K562 (cell line): ENCODE measurements around the gene CACNB1. TPM values are rescaled to one million over a fixed set of nuclear protein-coding genes. Genes with fewer than 3 reads are reported as not detected.

Experiments
- ATAC-seq: fragments of 200-7000 bp; cut with Tn5 transposase; 3 replicates; pipeline ENCODE4 v1.9.1; 2020; ENCODE audit warnings: moderate library complexity
- BruUV-seq: library from RNA; stranded (reverse); fragments of 400-500 nt; replicated peaks from 2 replicates; lab custom pipeline; 2021; lab: Mats Ljungman, UMichigan
- CTCF ChIA-PET: fragments of 300-600 bp; formaldehyde crosslinking; extraction: SDS; loops from one replicate; lab custom pipeline; 2021; ENCODE audit warnings: low intra/inter-chr PET ratio; lab: Yijun Ruan, JAX
- POLR2A ChIA-PET: fragments of 300-600, 350-650 bp; sonication (Branson Sonifier 250); formaldehyde crosslinking; extraction: SDS; loops from one replicate; lab custom pipeline; 2021; ENCODE audit warnings: antibody characterized with exemption, inconsistent platforms; lab: Yijun Ruan, JAX
- DNase-seq, 4 experiments: peaks; one replicate each; pipeline versions ENCODE4 v3.0.0 to v3.0.0-alpha.2; 2011 to 2018; ENCODE audit warnings: low spot score in 3 of 4, mixed read lengths in 3 of 4; ENCODE audit errors: extremely low read depth in 1 of 4
- FAIRE-seq: peaks from 2 replicates; lab custom pipeline; 2011; peaks lifted over from hg19 to GRCh38; lab: Jason Lieb, UNC
- H2AFZ ChIP-seq: 2 replicates; pipeline ENCODE4 v1.6.0; 2011; ENCODE audit warnings: low read depth, low read length, control low read depth, inconsistent platforms
- H3K27ac ChIP-seq: fragments of 200-600 bp; 3 replicates; pipeline ENCODE4 v1.8.0; 2011; ENCODE audit warnings: low read depth, mild to moderate bottlenecking, control low read depth, inconsistent platforms, low read length, moderate library complexity, mixed read lengths; ENCODE audit errors: extremely low read depth
- H3K27me3 ChIP-seq, 2 experiments: fragments of 300-600 bp in 1 of 2; 2 replicates in 1 of 2; 3 replicates in 1 of 2; pipeline versions ENCODE4 v1.6.0 to v1.8.0; 2011; ENCODE audit warnings: inconsistent platforms in 2 of 2, low read length in 2 of 2, mild to moderate bottlenecking in 1 of 2, mixed read lengths in 1 of 2, moderate library complexity in 1 of 2; ENCODE audit not compliant: control insufficient read depth in 2 of 2, insufficient read depth in 2 of 2
- H3K36me3 ChIP-seq: fragments of 300-600 bp; 3 replicates; pipeline ENCODE4 v1.8.0; 2011; ENCODE audit warnings: mild to moderate bottlenecking, low read length, inconsistent platforms; ENCODE audit not compliant: control insufficient read depth, insufficient read depth
- H3K4me1 ChIP-seq, 2 experiments: fragments of 200-600 bp in 1 of 2; replicated peaks in 1 of 2; 2 replicates in 1 of 2; 3 replicates in 1 of 2; pipeline versions ENCODE4 v1.5.1 to v1.8.0; 2011; ENCODE audit warnings: inconsistent platforms in 2 of 2, low read length in 2 of 2, mild to moderate bottlenecking in 1 of 2, mixed read lengths in 1 of 2, moderate library complexity in 1 of 2; ENCODE audit not compliant: control insufficient read depth in 2 of 2, insufficient read depth in 2 of 2
- H3K4me2 ChIP-seq: 2 replicates; pipeline ENCODE4 v1.6.1; 2011; ENCODE audit warnings: low read length, control low read depth, inconsistent platforms, mixed read lengths; ENCODE audit not compliant: insufficient read depth
- H3K4me3 ChIP-seq: fragments of 200-600 bp; sonication (generic), shearing (Covaris generic); 2 replicates; pipeline ENCODE4 v1.5.1; 2016; ENCODE audit warnings: control low read depth, inconsistent platforms
- H3K79me2 ChIP-seq: fragments of 200-600 bp; 3 replicates; pipeline ENCODE4 v1.8.0; 2011; ENCODE audit warnings: low read length, inconsistent platforms; ENCODE audit not compliant: control insufficient read depth, insufficient read depth
- H3K9ac ChIP-seq, 2 experiments: 2 replicates each; pipeline versions ENCODE4 v1.6.0 to v1.6.1; 2011; ENCODE audit warnings: low read depth in 2 of 2, low read length in 2 of 2, control low read depth in 1 of 2, inconsistent platforms in 1 of 2, mild to moderate bottlenecking in 1 of 2, mixed read lengths in 1 of 2; ENCODE audit not compliant: insufficient read depth in 1 of 2
- H3K9me1 ChIP-seq: one replicate; pipeline ENCODE4 v1.6.0; 2011; ENCODE audit warnings: inconsistent platforms, mild to moderate bottlenecking, low read length, moderate library complexity; ENCODE audit not compliant: control insufficient read depth, insufficient read depth
- H3K9me3 ChIP-seq: replicated peaks from 2 replicates; pipeline ENCODE4 v1.5.1; 2011; ENCODE audit warnings: low read depth, low read length, inconsistent platforms; ENCODE audit not compliant: control insufficient read depth, insufficient read depth
- H4K20me1 ChIP-seq: replicated peaks from 2 replicates; pipeline ENCODE4 v1.6.1; 2011; ENCODE audit warnings: low read length, inconsistent platforms, mixed read lengths; ENCODE audit not compliant: control insufficient read depth, insufficient read depth
- BRCA1 ChIP-seq, 2 experiments: fragments of 450-650 bp in 1 of 2; sonication (generic) in 1 of 2; formaldehyde crosslinking in 1 of 2; IDR thresholded peaks; 2 replicates each; pipeline versions ENCODE4 v1.5.0 to v1.6.1; 2017 to 2020; ENCODE audit warnings: mild to moderate bottlenecking in 1 of 2, missing genetic modification reagents in 1 of 2
- CXXC5 ChIP-seq: fragments of 250-450 bp; sonication (Bioruptor Pico); IDR thresholded peaks from 2 replicates; pipeline ENCODE4 v1.8.0; 2022; ENCODE audit warnings: inconsistent platforms, mild to moderate bottlenecking, moderate library complexity
- RAD51 ChIP-seq: fragments of 450-650 bp; IDR thresholded peaks from 2 replicates; pipeline ENCODE4 v1.7.1; 2016; ENCODE audit warnings: low read depth, mild to moderate bottlenecking, borderline replicate concordance
- ZBTB40 ChIP-seq, 2 experiments: fragments of 450-650 bp in 1 of 2; sonication (generic) in 1 of 2; formaldehyde crosslinking in 1 of 2; IDR thresholded peaks; 2 replicates each; pipeline versions ENCODE4 v1.7.1 to v1.9.0; 2016 to 2022; ENCODE audit warnings: inconsistent platforms in 1 of 2, mild to moderate bottlenecking in 1 of 2, missing genetic modification reagents in 1 of 2
- ZKSCAN3 ChIP-seq: fragments of 250-450 bp; sonication (Bioruptor Pico); IDR thresholded peaks from 2 replicates; pipeline ENCODE4 v1.4.0; 2020
- ZNF384 ChIP-seq: IDR thresholded peaks from 2 replicates; pipeline ENCODE4 v1.6.1; 2012; ENCODE audit warnings: low read depth, low read length, improper control_type of control experiment
- WGBS: fragments of 100-300 bp; shearing (Covaris generic); methylation state at CpG from one replicate; pipeline ENCODE4 v1.1.6; 2016; ENCODE audit warnings: low coverage, mixed read lengths; ENCODE audit not compliant: insufficient coverage; ENCODE audit errors: missing lambda C conversion rate; 5-methylcytosine and 5-hydroxymethylcytosine counted together
- in situ Hi-C: fragments of 300-500 bp; cut with MboI; formaldehyde crosslinking; loops from 4 replicates; pipeline ENCODE4 v1.15.0; 2018; ENCODE audit warnings: inconsistent platforms, mixed read lengths
- intact Hi-C: fragments of 100-400 bp; cut with micrococcal nuclease; formaldehyde crosslinking; loops from 2 replicates; pipeline ENCODE4 v1.14.2; 2022
- polyA plus RNA-seq, 8 experiments: library from polyadenylated mRNA; depleted of rRNA in 4 of 8; stranded (reverse) in 5 of 8; unstranded in 3 of 8; fragments of >200 nt; fragmentation: Nextera tagmentation in 2 of 8; fragmentation: Illumina TruSeq in 1 of 8; extraction: Ambion mirVana in 2 of 8; extraction: Trizol in 1 of 8; gene quantifications; 2 replicates each; pipeline versions ENCODE4 v1.2.1 to v1.2.3, GENCODE V29; 2011 to 2014; ENCODE audit warnings: inconsistent platforms in 1 of 8, missing spikeins in 1 of 8
- total RNA-seq, 7 experiments: library from RNA; depleted of rRNA in 6 of 7; stranded (reverse); fragments of >200 nt in 6 of 7; fragmentation: Illumina TruSeq in 2 of 7; extraction: Trizol in 2 of 7; gene quantifications; 2 replicates each; pipeline versions ENCODE4 v1.2.1 to v1.2.3, GENCODE V29; 2011 to 2021; ENCODE audit warnings: low replicate concordance in 1 of 7

Gene CACNB1
- total and polyA plus RNA-seq, 9 of the 15 experiments (the other 6 are each of a cell fraction or from before 2014, with no cell fraction given) = 0.08 to 7.4 (median 3.0) TPM

- CTCF ChIA-PET = no interaction called here
- FAIRE-seq = no peak
- no peak overlapping the region for H3K4me3 ChIP-seq
Observed at GRCh38 chr17:39204245-39204644, 6.8 kb upstream of the CACNB1 start.

GRCh38 chr17:39200957-39201510 is 3.6 kb upstream of the CACNB1 start:
- peak overlapping the region; percentile 99 for H3K27ac ChIP-seq
- DNase-seq (peak in 1 of 4 experiments; percentile 32), FAIRE-seq (no peak), ATAC-seq (no peak)
- peaks cover 32 to 34% of the 10 kb centered on the region in 2 experiments; a peak in 4 of 5 replicates for H3K4me1 ChIP-seq
- H4K20me1 ChIP-seq = peaks cover 12% of the 10 kb centered on the region
- CTCF ChIA-PET = no interaction called here
- WGBS = 2% methylated on average over 11 of the region's 11 CpGs
- peak overlapping the region; percentile 98 to 99 for H3K9ac ChIP-seq
- no peaks in the 10 kb centered on the region for H3K9me3 ChIP-seq
- no peaks in the 10 kb centered on the region for H3K27me3 ChIP-seq
- POLR2A ChIA-PET = interaction anchor here (0.6 to 1.5 kb wide), 3 partner anchors 22 to 358 kb away, joined by 3 to 4 read pairs (median 4); no protein-coding TSS in a partner anchor
- H3K9me1 ChIP-seq = no peaks in the 10 kb centered on the region
- no peak overlapping the region for H2AFZ ChIP-seq
- BruUV-seq = no TSS peak
- peak overlapping the region; percentile 73 for H3K4me3 ChIP-seq
- H3K4me2 ChIP-seq = peak overlapping the region; percentile 92
- peaks cover 46% of the 10 kb centered on the region for H3K36me3 ChIP-seq
- in situ Hi-C loops = no loop called here
- intact Hi-C loops = no loop called here
- peaks cover 43% of the 10 kb centered on the region for H3K79me2 ChIP-seq
- TF ChIP-seq ZBTB40 (IDR thresholded peaks at IDR 0.05) (peak; percentile 51), ZBTB40 (CRISPR knock-in tag; IDR thresholded peaks at IDR 0.05) (no peak), ZNF384 (peak; percentile 79; the same call in 1 of the 2 replicates), CXXC5 (CRISPR knock-in tag) (peak; percentile 40), BRCA1 (IDR thresholded peaks at IDR 0.05) (no peak), BRCA1 (CRISPR knock-in tag; IDR thresholded peaks at IDR 0.05) (no peak)

More at GRCh38 chr17:39204245-39204644, 6.8 kb upstream of the CACNB1 start:
- BruUV-seq = no TSS peak
- in situ Hi-C loops (no loop called here), intact Hi-C loops (no loop called here)
- H3K36me3 ChIP-seq = peaks cover 46% of the 10 kb centered on the region
- no peak overlapping the region for H3K9ac ChIP-seq
- ATAC-seq (no peak), DNase-seq (no peak)
- no peaks in the 10 kb centered on the region for H3K9me3 ChIP-seq
- TF ChIP-seq ZKSCAN3 = no peak
- TF ChIP-seq RAD51 = no peak
- 88% methylated on average over 8 of the region's 8 CpGs for WGBS
- no peak overlapping the region for H3K4me2 ChIP-seq
- H4K20me1 ChIP-seq = peaks cover 12% of the 10 kb centered on the region
- H3K4me1 ChIP-seq = peaks cover 13 to 23% of the 10 kb centered on the region in 2 experiments; a peak in 4 of 5 replicates
- H3K27ac ChIP-seq = no peak overlapping the region
- no peaks in the 10 kb centered on the region for H3K9me1 ChIP-seq
- no peaks in the 10 kb centered on the region for H3K27me3 ChIP-seq
- POLR2A ChIA-PET = interaction anchor here (0.6 to 1.7 kb wide), 3 partner anchors 8 to 332 kb away, joined by 3 to 4 read pairs (median 4); no protein-coding TSS in a partner anchor
- no peak overlapping the region for H2AFZ ChIP-seq
- H3K79me2 ChIP-seq = peaks cover 30% of the 10 kb centered on the region
